OCI-LY1 (cell line): ENCODE data around the gene EXOC6B.

Source experiments
- H2AFZ ChIP-seq: fragments of 200-600 bp; sonication (generic), shearing (Covaris generic); 2 replicates; pipeline ENCODE4 v1.6.0; 2014; ENCODE audit warnings: antibody characterized with exemption, mild to moderate bottlenecking, low read length
- H3F3A ChIP-seq: fragments of 200-600 bp; sonication (generic), shearing (Covaris generic); 2 replicates; pipeline ENCODE4 v1.6.0; 2014; ENCODE audit warnings: mild to moderate bottlenecking, antibody characterized with exemption, low read length, moderate library complexity; ENCODE audit not compliant: insufficient read depth
- H3K27ac ChIP-seq: fragments of 200-600 bp; sonication (generic); 2 replicates; pipeline ENCODE4 v1.5.1; 2014; ENCODE audit warnings: low read length, mixed run types, mild to moderate bottlenecking, low read depth; ENCODE audit not compliant: poor library complexity, severe bottlenecking
- H3K27me3 ChIP-seq: fragments of 200-600 bp; sonication (generic); 2 replicates; pipeline ENCODE4 v1.6.0; 2014; ENCODE audit warnings: antibody characterized with exemption, mild to moderate bottlenecking, low read length, moderate library complexity; ENCODE audit not compliant: insufficient read depth
- H3K36me3 ChIP-seq: fragments of 200-600 bp; sonication (generic); 2 replicates; pipeline ENCODE4 v1.6.1; 2014; ENCODE audit warnings: mild to moderate bottlenecking, antibody characterized with exemption, low read length, moderate library complexity, mixed read lengths; ENCODE audit not compliant: insufficient read depth
- H3K4me1 ChIP-seq: fragments of 200-600 bp; sonication (generic); 2 replicates; pipeline ENCODE4 v1.5.1; 2014; ENCODE audit warnings: mild to moderate bottlenecking, low read length, moderate library complexity; ENCODE audit not compliant: insufficient read depth, severe bottlenecking
- H3K4me2 ChIP-seq: fragments of 200-600 bp; sonication (generic), shearing (Covaris generic); 2 replicates; pipeline ENCODE4 v1.6.1; 2014; ENCODE audit warnings: low read length
- H3K4me3 ChIP-seq: fragments of 200-600 bp; sonication (generic); 2 replicates; pipeline ENCODE4 v1.5.1; 2014; ENCODE audit warnings: low read length, low read depth, mild to moderate bottlenecking, mixed read lengths; ENCODE audit not compliant: poor library complexity, severe bottlenecking
- H3K79me2 ChIP-seq: fragments of 200-600 bp; shearing (Covaris generic); 2 replicates; pipeline ENCODE4 v1.6.1; 2016; ENCODE audit warnings: mixed run types, low read length, mixed read lengths; ENCODE audit not compliant: insufficient read depth
- H3K9ac ChIP-seq: fragments of 200-600 bp; sonication (generic), shearing (Covaris generic); 2 replicates; pipeline ENCODE4 v1.6.1; 2014; ENCODE audit warnings: mild to moderate bottlenecking, low read length, mixed read lengths
- H3K9me2 ChIP-seq: fragments of 200-600 bp; sonication (generic), shearing (Covaris generic); 2 replicates; pipeline ENCODE4 v1.6.1; 2014; ENCODE audit warnings: low read depth, mild to moderate bottlenecking, low read length, mixed read lengths
- H3K9me3 ChIP-seq: fragments of 200-600 bp; shearing (Covaris generic); 2 replicates; pipeline ENCODE4 v1.6.1; 2014; ENCODE audit warnings: low read length, mixed read lengths
- H4K20me1 ChIP-seq: fragments of 200-600 bp; sonication (generic), shearing (Covaris generic); 2 replicates; pipeline ENCODE4 v1.6.0; 2016; ENCODE audit warnings: mild to moderate bottlenecking, low read length; ENCODE audit not compliant: insufficient read depth
- CTCF ChIP-seq: fragments of 200-600 bp; sonication (generic), shearing (Covaris generic); IDR thresholded peaks from 2 replicates; pipeline ENCODE4 v1.5.1; 2017; ENCODE audit warnings: mild to moderate bottlenecking, antibody characterized with exemption, low read length, moderate library complexity, mixed read lengths
- EZH2 ChIP-seq: fragments of 200-600 bp; sonication (generic), shearing (Covaris generic); IDR thresholded peaks from 2 replicates; pipeline ENCODE4 v1.8.0; 2017; ENCODE audit warnings: borderline replicate concordance, mixed run types, mild to moderate bottlenecking, antibody characterized with exemption, low read length, moderate library complexity, mixed read lengths

The EXOC6B gene

GRCh38 chr2:72193723-72194122 is 632.1 kb downstream of the EXOC6B start:
- no peaks in the 10 kb centered on the region for H3K9me2 ChIP-seq
- TF ChIP-seq CTCF (no peak), EZH2 (no peak)
- H3F3A ChIP-seq, result no peaks in the 10 kb centered on the region
- H3K4me1 ChIP-seq, result no peaks in the 10 kb centered on the region
- no peak overlapping the region for H3K9ac ChIP-seq
- no peaks in the 10 kb centered on the region for H3K36me3 ChIP-seq
- no peaks in the 10 kb centered on the region for H3K9me3 ChIP-seq
- H3K27me3 ChIP-seq, result no peaks in the 10 kb centered on the region
- no peak overlapping the region for H3K4me2 ChIP-seq
- H3K4me3 ChIP-seq, result no peak overlapping the region
- H3K27ac ChIP-seq, result no peak overlapping the region
- no peaks in the 10 kb centered on the region for H3K79me2 ChIP-seq
- no peaks in the 10 kb centered on the region for H4K20me1 ChIP-seq
- no peak overlapping the region for H2AFZ ChIP-seq

DNA sequence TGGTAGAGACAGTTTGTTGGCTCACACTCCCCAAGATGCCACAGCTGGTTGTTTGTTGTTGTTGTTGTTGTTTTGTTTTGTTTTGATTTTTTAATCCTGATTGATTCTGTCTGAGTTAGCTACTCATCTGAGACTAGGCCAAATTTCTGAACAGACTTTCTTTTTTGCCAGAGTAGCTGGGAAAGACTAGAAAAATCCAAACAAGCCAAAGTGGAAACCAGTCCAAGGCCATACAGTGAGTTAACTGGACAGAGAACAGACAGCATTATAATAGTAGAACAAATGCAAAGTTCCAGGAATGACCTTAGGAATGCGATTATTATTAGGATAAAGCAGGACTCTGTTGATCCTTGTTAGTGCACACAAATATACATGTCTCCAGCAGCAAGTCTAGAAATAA is 634.4 kb downstream of the EXOC6B start:
- no peak overlapping the region for H3K4me3 ChIP-seq
- H3K27ac ChIP-seq, result no peak overlapping the region
- no peaks in the 10 kb centered on the region for H3F3A ChIP-seq
- H3K9ac ChIP-seq, result no peak overlapping the region
- no peaks in the 10 kb centered on the region for H3K4me1 ChIP-seq
- no peaks in the 10 kb centered on the region for H3K36me3 ChIP-seq
- H3K9me2 ChIP-seq, result no peaks in the 10 kb centered on the region
- no peaks in the 10 kb centered on the region for H3K27me3 ChIP-seq
- H3K79me2 ChIP-seq, result no peaks in the 10 kb centered on the region
- no peak overlapping the region for H2AFZ ChIP-seq
- H3K9me3 ChIP-seq, result no peaks in the 10 kb centered on the region
- H3K4me2 ChIP-seq, result no peak overlapping the region
- no peaks in the 10 kb centered on the region for H4K20me1 ChIP-seq
- TF ChIP-seq CTCF (no peak), EZH2 (no peak)

DNA sequence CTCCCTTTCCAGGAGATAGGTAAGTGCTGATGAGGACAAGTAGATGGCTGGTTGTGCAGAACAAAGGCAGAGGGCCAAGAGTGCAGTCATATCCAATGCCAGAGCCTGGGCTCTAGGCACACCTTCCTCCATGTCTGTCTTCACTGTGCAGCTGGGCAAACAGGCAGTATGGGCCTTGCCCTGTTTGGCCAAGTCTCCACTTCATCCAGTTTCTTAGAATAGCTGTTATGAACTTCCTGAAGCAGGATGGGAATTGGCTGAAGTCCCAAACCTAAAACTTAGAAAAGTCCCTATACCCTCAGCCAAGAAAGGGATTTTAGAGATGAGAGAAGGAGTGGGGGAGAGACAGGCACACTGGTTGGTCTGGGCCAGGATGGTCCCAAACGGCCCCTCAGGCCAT is 640.6 kb downstream of the EXOC6B start:
- Histone ChIP-seq H4K20me1 (no peaks in the 10 kb centered on the region), H3K9me3 (no peaks in the 10 kb centered on the region), H3K4me1 (no peaks in the 10 kb centered on the region), H3K9me2 (no peaks in the 10 kb centered on the region), H3K36me3 (no peaks in the 10 kb centered on the region), H3K79me2 (no peaks in the 10 kb centered on the region), H3K9ac (no peak overlapping the region), H3F3A (no peaks in the 10 kb centered on the region), H2AFZ (no peak overlapping the region), H3K4me3 (no peak overlapping the region), H3K27ac (no peak overlapping the region), H3K27me3 (no peaks in the 10 kb centered on the region), H3K4me2 (no peak overlapping the region)
- TF ChIP-seq EZH2, result no peak
- TF ChIP-seq CTCF, result no peak
